ENCODE results near the gene CPPED1. TPM values are rescaled to one million over a fixed set of nuclear protein-coding genes. Genes with fewer than 3 reads are reported as not detected.

CPPED1 gene
- total and polyA plus RNA-seq, 2 of the 4 experiments (the other 2 are of a cell fraction) = 5.1 to 6.5 TPM

DNA sequence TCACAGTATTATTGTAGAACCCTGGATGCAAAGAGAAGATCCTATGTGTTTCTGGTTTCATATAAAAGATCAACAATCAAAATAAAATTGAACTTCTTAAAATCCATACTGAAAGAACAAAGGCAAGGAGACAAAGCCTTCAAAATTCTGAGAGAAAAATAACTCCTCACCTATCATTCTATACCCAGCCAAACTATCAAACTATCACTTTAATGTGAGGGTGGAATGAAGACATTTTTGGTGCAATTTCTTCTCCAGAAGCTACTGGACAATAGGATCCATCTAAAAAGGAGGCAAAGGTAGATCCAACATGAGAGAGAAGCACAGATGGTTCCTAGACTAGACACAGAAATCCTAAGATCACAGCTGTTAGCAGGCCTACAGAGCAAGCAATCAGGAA is 71.1 kb downstream of the CPPED1 start:
- ChIA-PET POLR2A (ENCODE audit: unreplicated experiment) (no interaction called here), CTCF (no interaction called here)
- TF ChIP-seq FOS (IDR thresholded peaks at IDR 0.05; ENCODE audit: low read depth, low read length) = no peak
- TF ChIP-seq BHLHE40 (IDR thresholded peaks at IDR 0.05; ENCODE audit: low read depth, low read length) = no peak
- no peak for TF ChIP-seq RCOR1 (IDR thresholded peaks at IDR 0.05; ENCODE audit: insufficient replicate concordance, low read length)
- no peak for TF ChIP-seq MAFK (IDR thresholded peaks at IDR 0.05; ENCODE audit: low read depth, low read length)
- no peak for TF ChIP-seq RFX5 (IDR thresholded peaks at IDR 0.05; ENCODE audit: low read depth, low read length)
- TF ChIP-seq, protein P1, sequence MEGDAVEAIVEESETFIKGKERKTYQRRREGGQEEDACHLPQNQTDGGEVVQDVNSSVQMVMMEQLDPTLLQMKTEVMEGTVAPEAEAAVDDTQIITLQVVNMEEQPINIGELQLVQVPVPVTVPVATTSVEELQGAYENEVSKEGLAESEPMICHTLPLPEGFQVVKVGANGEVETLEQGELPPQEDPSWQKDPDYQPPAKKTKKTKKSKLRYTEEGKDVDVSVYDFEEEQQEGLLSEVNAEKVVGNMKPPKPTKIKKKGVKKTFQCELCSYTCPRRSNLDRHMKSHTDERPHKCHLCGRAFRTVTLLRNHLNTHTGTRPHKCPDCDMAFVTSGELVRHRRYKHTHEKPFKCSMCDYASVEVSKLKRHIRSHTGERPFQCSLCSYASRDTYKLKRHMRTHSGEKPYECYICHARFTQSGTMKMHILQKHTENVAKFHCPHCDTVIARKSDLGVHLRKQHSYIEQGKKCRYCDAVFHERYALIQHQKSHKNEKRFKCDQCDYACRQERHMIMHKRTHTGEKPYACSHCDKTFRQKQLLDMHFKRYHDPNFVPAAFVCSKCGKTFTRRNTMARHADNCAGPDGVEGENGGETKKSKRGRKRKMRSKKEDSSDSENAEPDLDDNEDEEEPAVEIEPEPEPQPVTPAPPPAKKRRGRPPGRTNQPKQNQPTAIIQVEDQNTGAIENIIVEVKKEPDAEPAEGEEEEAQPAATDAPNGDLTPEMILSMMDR (conservative IDR thresholded peaks at IDR 0.05; ENCODE audit: low read depth, low read length) = no peak
- no peak for TF ChIP-seq MAZ (IDR thresholded peaks at IDR 0.05; ENCODE audit: borderline replicate concordance, low read depth, low read length)
- TF ChIP-seq POLR2A (IDR thresholded peaks at IDR 0.05; ENCODE audit: low read depth, low read length) = no peak
- no peak for TF ChIP-seq MXI1 (IDR thresholded peaks at IDR 0.05; ENCODE audit: borderline replicate concordance, low read depth, low read length)
- no peak for TF ChIP-seq NFE2L2 (IDR thresholded peaks at IDR 0.05; ENCODE audit: low read depth, low read length)
- TF ChIP-seq CEBPB (IDR thresholded peaks at IDR 0.05; ENCODE audit: low read depth, low read length) = no peak
- TF ChIP-seq RAD21 (IDR thresholded peaks at IDR 0.05; ENCODE audit: low read length) = no peak
- TF ChIP-seq, protein P2, sequence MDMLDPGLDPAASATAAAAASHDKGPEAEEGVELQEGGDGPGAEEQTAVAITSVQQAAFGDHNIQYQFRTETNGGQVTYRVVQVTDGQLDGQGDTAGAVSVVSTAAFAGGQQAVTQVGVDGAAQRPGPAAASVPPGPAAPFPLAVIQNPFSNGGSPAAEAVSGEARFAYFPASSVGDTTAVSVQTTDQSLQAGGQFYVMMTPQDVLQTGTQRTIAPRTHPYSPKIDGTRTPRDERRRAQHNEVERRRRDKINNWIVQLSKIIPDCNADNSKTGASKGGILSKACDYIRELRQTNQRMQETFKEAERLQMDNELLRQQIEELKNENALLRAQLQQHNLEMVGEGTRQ (IDR thresholded peaks at IDR 0.05; ENCODE audit: low read depth, low read length) = no peak
- TF ChIP-seq SMC3 (IDR thresholded peaks at IDR 0.05; ENCODE audit: low read depth, low read length) = no peak
- TF ChIP-seq, protein P3, sequence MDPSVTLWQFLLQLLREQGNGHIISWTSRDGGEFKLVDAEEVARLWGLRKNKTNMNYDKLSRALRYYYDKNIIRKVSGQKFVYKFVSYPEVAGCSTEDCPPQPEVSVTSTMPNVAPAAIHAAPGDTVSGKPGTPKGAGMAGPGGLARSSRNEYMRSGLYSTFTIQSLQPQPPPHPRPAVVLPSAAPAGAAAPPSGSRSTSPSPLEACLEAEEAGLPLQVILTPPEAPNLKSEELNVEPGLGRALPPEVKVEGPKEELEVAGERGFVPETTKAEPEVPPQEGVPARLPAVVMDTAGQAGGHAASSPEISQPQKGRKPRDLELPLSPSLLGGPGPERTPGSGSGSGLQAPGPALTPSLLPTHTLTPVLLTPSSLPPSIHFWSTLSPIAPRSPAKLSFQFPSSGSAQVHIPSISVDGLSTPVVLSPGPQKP (IDR thresholded peaks at IDR 0.05; ENCODE audit: borderline replicate concordance, low read depth, low read length) = no peak
- no peak overlapping the region for H4K5ac ChIP-seq (ENCODE audit: low read depth, low read length)
- no peak overlapping the region for H3K56ac ChIP-seq (ENCODE audit: extremely low read depth, insufficient read depth, low read length)
- H3K9me1 ChIP-seq (ENCODE audit: insufficient read depth, low read length) = no peaks in the 10 kb centered on the region
- no peak overlapping the region for H2AK9ac ChIP-seq (replicated peaks; ENCODE audit: low read depth, low read length, poor library complexity)
- no peak overlapping the region for H3K4me3 ChIP-seq (ENCODE audit: insufficient read depth, low read depth, low read length)
- H2AFZ ChIP-seq (replicated peaks; ENCODE audit: low read length, poor library complexity) = no peak overlapping the region
- BruUV-seq (replicated peaks) = no TSS peak
- H3K36me3 ChIP-seq (ENCODE audit: control insufficient read depth, insufficient read depth, low read length) = no peaks in the 10 kb centered on the region
- no peak for DNase-seq
- H3K4me1 ChIP-seq (ENCODE audit: control insufficient read depth, insufficient read depth, low read length) = no peaks in the 10 kb centered on the region
- no peak overlapping the region for H2AK5ac ChIP-seq (ENCODE audit: low read depth, low read length)
- H3K4ac ChIP-seq (ENCODE audit: low read depth, low read length) = no peak overlapping the region
- H2BK20ac ChIP-seq (ENCODE audit: low read depth, low read length) = no peak overlapping the region
- no peak overlapping the region for H2BK5ac ChIP-seq (ENCODE audit: low read depth, low read length, poor library complexity, severe bottlenecking)
- intact Hi-C loops (cut with micrococcal nuclease) (no loop called here), in situ Hi-C loops (cut with MboI; ENCODE audit: low sequenced_read_pairs) (no loop called here), dilution Hi-C loops (cut with HindIII; ENCODE audit: low sequenced_read_pairs, unreplicated experiment) (no loop called here)
- no peaks in the 10 kb centered on the region for H4K20me1 ChIP-seq (ENCODE audit: insufficient read depth, low read length)
- no peaks in the 10 kb centered on the region for H3K27me3 ChIP-seq (ENCODE audit: control insufficient read depth, insufficient read depth, low read length)
- no peak overlapping the region for H3K9ac ChIP-seq (ENCODE audit: low read depth, low read length)
- no peak for ATAC-seq (ENCODE audit: low read depth)
- no peak overlapping the region for H4K8ac ChIP-seq (ENCODE audit: low read depth in 2 of 2, low read length in 2 of 2)
- H3K23ac ChIP-seq (ENCODE audit: low read depth, low read length) = no peak overlapping the region
- H3K14ac ChIP-seq (replicated peaks; ENCODE audit: low read depth, low read length) = no peak overlapping the region
- H3K79me1 ChIP-seq (ENCODE audit: low read depth in 1 of 2, low read length in 2 of 2) = no peaks in the 10 kb centered on the region
- H3K9me3 ChIP-seq (ENCODE audit: control insufficient read depth, insufficient read depth, low read length) = peaks cover 7% of the 10 kb centered on the region; the same call in 1 of the 2 replicates
- no peak overlapping the region for H4K91ac ChIP-seq (ENCODE audit: insufficient read depth, low read depth, low read length)
- no peak overlapping the region for H3K4me2 ChIP-seq (ENCODE audit: low read depth, low read length)
- H3K27ac ChIP-seq (ENCODE audit: insufficient read depth, low read length) = no peak overlapping the region
- H2BK15ac ChIP-seq (ENCODE audit: low read depth, low read length) = no peak overlapping the region
- no peak overlapping the region for H3K18ac ChIP-seq (ENCODE audit: low read depth, low read length)
- no peak overlapping the region for H2BK120ac ChIP-seq (ENCODE audit: low read depth, low read length)

Data from IMR-90 (cell line).